Left cardiac atrium (tissue), 4 donors: ENCODE measurements around the gene TEDC1. TPM values are rescaled to one million over a fixed set of nuclear protein-coding genes. Genes with fewer than 3 reads are reported as not detected.

Experiments
- ATAC-seq, 2 donors: fragments of 200-7000 bp; cut with Tn5 transposase; one replicate each; pipeline ENCODE4 v1.9.1; 2020; ENCODE audit warnings: mild to moderate bottlenecking in 2 of 2, moderate library complexity in 2 of 2
- DNase-seq: peaks from one replicate; pipeline ENCODE4 v3.0.0-alpha.2; 2020
- intact Hi-C, 2 donors: fragments of 100-400 bp; cut with DNase I; formaldehyde crosslinking; loops; one replicate each; pipeline versions ENCODE4 v1.14.1 to v1.15.1; 2022 to 2023
- long read RNA-seq: library from polyadenylated mRNA; unstranded; transcript quantifications from one replicate; pipeline ENCODE4 v2.0.0, GENCODE V29; 2021
- total RNA-seq, 2 donors: library from RNA; stranded (reverse); fragmentation: NEBNext Ultra II Directional; extraction: Animal tissue kit (Norgen Biotek cat#: 25700); gene quantifications; one replicate each; pipeline ENCODE4 v1.2.1, GENCODE V29; 2021
- donor health status: DM: no; HTN: yes; CAD: no.
- donor health status: DM: no; HTN: yes; CAD: no; lungs with severe emphysema.
- donor health status: DM: yes; HTN: yes; CAD: no.
- donor health status: Dilated cardiomyopathy.

TEDC1 gene, protein sequence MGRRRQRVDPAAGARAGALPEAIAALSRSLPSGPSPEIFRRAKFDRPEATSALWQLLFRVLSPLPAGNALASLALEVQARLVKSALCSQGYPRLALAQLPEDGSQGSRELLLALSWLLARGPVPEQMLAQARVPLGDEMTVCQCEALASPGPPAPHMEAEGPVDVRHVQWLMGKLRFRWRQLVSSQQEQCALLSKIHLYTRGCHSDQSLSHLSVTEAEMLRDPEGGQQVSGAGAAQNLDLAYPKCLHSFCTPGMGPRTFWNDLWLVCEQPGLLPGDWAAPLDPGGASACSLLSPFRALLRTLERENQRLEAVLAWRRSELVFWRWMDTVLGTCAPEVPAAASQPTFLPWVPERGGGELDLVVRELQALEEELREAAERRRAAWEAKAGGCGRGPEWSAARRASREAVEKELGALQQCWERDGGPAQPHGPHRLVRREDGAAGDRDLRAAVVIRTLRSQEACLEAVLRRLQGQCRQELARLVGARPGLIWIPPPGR
- 1 to 10 TPM; 5.1 to 5.9 TPM for total RNA-seq
- long read RNA-seq, partial matches to known transcripts: 0 of 4 reads
- long read RNA-seq, other reads (novel, unspliced or antisense): 4 of 4 reads

DNA sequence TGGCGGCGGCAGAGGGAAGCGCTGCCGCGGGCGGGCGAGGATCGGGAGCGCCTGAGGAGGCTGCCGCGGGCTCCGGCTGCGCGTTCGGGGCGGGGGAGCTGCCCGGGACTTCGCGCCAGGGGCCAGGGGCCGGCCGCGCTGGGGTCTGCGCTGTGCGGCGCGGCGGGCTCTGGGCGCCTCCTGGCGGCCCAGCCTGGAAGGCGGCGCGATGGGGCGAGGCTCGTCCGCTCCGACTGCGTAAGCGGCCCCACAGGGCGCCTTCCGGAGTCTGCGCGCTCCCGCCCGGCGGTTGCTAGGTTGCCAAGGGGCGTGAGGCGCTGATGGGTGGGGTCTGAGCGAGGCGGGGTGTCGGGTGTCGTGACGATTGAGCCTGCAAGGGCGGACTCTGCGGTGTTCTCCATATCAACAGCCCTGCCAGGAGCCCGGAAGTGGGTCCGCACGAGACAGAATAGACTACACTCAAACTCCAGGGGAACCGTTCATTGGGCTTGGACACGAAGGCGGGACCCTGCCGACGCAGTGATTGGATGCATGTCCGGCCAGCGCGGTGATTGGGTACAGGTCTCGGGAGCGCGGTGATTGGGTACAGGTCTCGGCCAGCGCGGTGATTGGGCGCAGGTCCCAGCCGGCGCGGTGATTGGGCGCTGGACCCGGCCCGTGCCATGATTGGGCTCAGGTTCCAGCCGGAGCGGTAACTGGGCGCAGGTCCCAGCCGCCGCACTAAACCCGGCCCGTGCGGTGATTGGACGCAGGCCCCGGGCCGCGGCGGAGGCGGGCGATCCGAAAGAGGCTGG, at the start of gene TEDC1:
TEDC1 (plus strand) TSS at position 675 of the 794 bp plus-strand sequence. CDS start 130 bp downstream, outside the sequence.
- peak; percentile 79 for ATAC-seq
- peak; percentile 100 for DNase-seq
- intact Hi-C loops: loop anchor here in 1 of 2 donors (1.0 kb wide), 1 partner anchor 120 kb away; no protein-coding TSS in a partner anchor

DNA sequence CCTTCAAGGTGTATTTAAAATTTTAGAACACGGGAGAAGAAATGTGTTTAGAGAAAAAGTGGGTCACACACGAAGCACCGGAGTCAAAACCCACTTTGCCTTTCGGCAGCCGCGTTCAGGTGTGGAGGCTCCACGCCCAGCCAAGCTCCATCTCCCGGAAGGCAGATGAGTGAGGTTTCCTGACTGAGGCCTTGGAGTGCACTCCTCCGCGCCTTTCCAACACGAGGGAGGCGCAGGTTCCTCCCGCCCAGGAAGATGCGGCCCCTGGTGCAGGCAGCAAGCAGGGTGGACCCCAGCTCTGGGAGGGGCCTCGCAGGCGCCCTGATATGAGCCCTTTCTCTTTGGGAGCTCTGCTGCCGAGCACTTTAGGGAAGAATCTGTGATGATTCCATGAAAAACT, 48.9 kb upstream of the TEDC1 start:
- DNase-seq (no peak), ATAC-seq (no peak)
- intact Hi-C loops: no loop called here

DNA sequence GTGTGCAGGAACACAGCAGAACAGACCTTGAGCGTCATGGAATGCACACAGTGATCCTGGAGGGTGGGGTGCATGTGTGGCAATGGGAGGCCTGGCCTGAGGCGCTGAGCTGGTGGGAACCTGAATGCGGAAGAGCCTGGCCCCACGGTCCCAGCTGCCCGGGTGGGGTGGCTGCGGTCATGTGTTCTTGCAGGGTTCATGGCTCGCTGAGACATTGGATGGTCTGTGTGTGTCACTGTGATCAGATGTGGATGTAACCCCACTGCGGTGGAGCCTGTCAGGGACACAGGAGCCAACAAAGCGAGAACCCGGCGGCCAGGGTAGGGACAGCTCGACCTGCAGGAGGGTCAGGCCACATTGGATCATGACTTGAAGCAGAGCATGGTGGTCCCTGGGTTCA, 48.2 kb upstream of the TEDC1 start:
- intact Hi-C loops: no loop called here
- ATAC-seq (no peak), DNase-seq (no peak)

GRCh38 chr14:105444859-105445258, 46.2 kb upstream of the TEDC1 start:
- ATAC-seq (no peak), DNase-seq (no peak)
- intact Hi-C loops: loop anchor here in 1 of 2 donors (5.0 kb wide), 1 partner anchor 73 kb away; no protein-coding TSS in a partner anchor

GRCh38 chr14:105445290-105445689, 45.8 kb upstream of the TEDC1 start:
- no peak for DNase-seq
- no peak for ATAC-seq
- intact Hi-C loops: loop anchor here in 1 of 2 donors (5.0 kb wide), 1 partner anchor 73 kb away; no protein-coding TSS in a partner anchor

DNA sequence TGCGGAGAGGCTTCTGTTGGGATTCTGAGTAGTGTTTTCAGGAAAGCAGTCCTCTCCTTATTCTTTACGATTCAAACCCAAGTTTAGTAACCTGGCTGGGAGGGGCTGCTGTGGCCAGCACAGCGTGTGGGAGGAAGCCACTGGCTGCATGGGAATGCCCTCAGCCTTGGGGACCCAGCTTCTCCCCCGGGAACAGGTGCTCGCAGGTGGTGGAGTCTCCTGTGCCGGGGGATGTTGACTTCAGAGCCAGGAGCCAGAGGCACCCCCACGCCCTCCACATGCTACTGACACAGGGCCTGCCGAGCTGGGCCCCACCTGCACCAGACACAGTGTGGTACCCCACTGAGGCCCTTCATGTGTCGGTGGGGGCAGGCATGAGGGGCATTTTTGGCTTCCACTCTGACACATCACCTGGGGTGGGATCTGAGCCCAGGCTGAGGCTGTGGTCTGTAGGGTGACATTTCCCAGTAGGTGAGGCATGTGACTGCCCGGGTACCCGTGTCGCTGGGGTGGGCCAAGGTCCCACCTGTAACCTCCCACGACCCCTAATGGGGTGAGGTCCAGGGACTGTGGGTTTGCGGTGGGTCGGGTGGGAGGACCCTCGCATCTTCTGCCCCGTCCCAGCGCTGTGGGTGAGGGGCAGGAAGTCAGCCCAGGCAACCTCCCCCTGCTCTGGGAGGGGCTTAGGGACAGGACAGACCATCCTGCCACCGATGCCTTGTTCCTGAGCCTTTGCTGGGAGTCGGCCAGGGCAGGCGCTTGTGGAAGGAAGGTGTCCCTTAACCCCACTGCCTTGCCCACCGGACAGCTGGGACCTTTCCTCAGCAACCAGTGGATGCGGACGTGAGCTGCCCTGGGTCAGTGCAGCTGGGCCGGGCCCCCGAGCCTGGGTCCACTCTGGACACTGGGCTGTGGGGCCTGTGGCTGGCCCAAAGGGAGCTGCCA, 44.9 kb upstream of the TEDC1 start:
- DNase-seq (no peak), ATAC-seq (no peak)
- intact Hi-C loops: loop anchor here in 1 of 2 donors (5.0 kb wide), 1 partner anchor 74 kb away; no protein-coding TSS in a partner anchor

DNA sequence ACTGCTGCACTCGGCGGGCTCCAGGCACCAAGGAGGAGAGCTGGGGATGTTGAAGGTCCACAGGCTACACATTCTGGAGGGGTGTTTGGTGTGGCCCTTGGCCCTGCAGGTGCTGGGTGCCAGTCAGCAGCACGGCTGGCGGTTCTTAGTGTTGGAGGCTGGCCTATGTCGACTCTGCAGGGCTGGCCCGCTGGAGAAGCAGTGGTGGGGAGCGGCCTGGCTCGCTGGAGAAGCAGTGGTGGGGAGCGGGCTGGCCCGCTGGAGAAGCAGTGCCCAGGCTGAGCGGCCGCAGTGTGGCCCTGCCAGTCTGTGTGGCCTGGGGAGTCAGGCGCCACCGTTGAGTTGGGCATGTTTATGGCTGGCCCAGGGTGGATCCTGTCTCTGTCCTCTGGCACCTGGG, 44.1 kb upstream of the TEDC1 start:
- ATAC-seq (no peak), DNase-seq (no peak)
- intact Hi-C loops: loop anchor here in 1 of 2 donors (5.0 kb wide), 1 partner anchor 75 kb away; no protein-coding TSS in a partner anchor

GRCh38 chr14:105447651-105448640, 43.1 kb upstream of the TEDC1 start:
- DNase-seq (no peak), ATAC-seq (peak; percentile 1 to 2)
- intact Hi-C loops: loop anchor here in 1 of 2 donors (2.0 to 5.0 kb wide), 2 partner anchors 41 to 76 kb away; no protein-coding TSS in a partner anchor

DNA sequence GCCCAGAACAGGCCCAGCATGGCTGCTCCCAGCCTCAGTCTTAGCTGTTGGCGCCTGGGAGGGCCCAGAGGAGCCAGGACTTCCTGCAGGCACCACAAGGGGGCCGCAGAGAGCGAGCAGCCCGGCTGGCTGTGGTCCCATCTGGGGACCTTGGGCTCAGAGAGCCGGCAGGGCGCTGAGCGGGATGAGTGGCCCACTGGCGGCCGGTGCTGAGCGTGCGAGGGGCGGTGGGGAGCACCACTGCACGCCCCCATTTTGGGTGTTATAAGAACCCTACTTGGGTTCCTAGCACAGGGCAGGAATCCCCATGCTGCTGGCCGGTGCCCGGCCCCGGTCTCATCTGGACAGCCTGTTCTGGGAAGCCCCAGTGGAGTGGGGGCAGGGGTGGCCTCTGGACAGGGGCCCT, 42.3 kb upstream of the TEDC1 start:
- ATAC-seq: peak; percentile 86 to 90
- intact Hi-C loops: loop anchor here in 1 of 2 donors (2.0 to 5.0 kb wide), 2 partner anchors 40 to 76 kb away; no protein-coding TSS in a partner anchor
- peak; percentile 81 for DNase-seq

- ATAC-seq (peak in 1 of 2 donors; percentile 2), DNase-seq (no peak)
- intact Hi-C loops: loop anchor here in 1 of 2 donors (2.0 to 5.0 kb wide), 2 partner anchors 39 to 77 kb away; no protein-coding TSS in a partner anchor
Observed at GRCh38 chr14:105449276-105450122, 41.5 kb upstream of the TEDC1 start.

GRCh38 chr14:105450123-105450505, 40.9 kb upstream of the TEDC1 start:
- DNase-seq (no peak), ATAC-seq (no peak)
- intact Hi-C loops: no loop called here

DNA sequence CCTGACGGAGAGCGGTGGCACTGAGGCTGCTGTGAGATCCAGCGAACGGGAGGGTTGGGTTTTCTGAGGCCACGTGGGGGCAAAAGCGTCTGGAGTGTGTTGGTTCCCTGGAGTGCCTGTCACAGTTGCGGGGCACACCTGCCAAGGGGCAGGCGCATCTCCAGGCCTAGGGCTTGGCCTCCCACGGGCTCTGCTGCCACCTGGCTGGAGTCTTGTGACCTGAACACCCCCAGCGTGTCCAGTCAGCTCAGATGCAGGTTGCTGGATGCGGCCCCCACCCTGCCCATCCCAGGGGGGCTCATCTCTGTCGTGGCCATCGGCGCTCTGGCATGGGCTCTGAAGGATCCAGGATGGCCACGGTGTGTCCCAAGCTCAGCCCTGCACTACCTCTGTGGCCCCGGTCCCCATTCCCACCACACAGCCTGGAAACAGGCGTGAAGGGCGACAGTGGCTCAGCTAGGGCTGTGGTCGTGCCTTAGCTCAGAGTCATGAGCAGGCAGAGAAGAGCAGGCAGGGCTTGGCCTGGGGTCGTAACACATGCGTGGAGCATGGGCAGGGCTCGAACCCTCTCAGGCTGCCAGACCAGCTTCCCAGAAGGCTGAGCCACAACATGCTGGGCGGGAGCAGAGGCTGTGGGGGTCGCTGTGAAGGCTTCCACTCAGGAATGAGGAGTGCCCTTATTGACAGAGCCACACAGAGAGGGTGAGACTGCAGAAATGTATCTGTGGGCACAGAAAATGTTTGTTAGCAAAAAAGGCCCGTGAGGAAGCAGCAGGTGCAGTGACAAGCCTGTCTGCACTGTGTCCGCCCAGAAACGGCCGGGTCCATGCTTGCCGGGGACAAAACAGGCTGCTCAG, 40.0 kb upstream of the TEDC1 start:
- DNase-seq (no peak), ATAC-seq (no peak)

DNA sequence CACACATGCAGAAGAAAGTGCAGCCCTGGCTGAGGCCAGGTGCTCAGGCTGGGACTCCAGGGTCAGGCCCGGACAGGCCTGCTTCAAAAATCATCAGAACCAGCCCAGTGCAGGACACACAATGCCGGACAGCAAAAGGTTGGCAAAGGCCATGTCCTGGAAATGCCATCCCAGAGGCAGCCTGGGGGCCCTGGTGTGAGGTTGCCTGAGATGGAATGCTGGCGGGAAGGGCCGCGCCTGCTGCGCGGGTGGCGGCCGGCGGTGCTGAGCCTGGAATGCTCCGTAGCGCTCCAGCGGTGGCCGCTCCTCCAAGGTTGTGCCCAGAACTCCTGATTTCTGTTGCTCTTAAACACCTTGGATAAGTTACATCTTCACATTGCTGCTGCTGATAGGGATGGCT, 38.1 kb upstream of the TEDC1 start:
- no peak for DNase-seq
- intact Hi-C loops: no loop called here

More for the DNA sequence above, 40.0 kb upstream of the TEDC1 start:
- intact Hi-C loops: no loop called here

DNA sequence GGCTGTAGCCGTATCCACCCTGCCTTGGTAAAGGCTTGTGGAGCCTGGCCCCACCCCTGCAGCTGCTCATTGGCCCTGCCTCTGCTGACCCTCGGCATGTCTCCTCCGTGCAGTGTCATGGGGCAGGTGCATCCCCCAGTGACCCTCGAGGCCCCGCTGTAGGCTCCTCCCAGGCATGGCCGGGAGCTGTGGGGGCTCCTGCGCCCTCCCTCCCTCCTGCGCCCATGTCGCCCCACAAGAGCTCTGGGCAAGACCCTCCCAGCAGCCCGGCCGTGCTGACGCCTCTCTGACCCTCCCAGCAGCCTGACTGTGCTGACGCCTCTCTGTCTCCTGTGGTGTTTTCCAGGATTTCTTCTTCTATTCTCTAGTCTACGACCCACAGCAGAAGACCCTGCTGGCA, 37.2 kb upstream of the TEDC1 start:
- intact Hi-C loops: no loop called here
- ATAC-seq: no peak
- no peak for DNase-seq

More for the DNA sequence above, 38.1 kb upstream of the TEDC1 start:
- no peak for ATAC-seq

GRCh38 chr14:105455086-105455640, 35.9 kb upstream of the TEDC1 start:
- intact Hi-C loops: no loop called here
- ATAC-seq: no peak
- DNase-seq: peak; percentile 19
